Spleen (tissue), 11 donors: ENCODE measurements around the gene DCTN4. TPM values are rescaled to one million over a fixed set of nuclear protein-coding genes. Genes with fewer than 3 reads are reported as not detected.
A peak's percentile ranks its signal among the peaks of the same experiment; 100 is the strongest.
"Not testable (repeated sequence)": the region's sequence is repeated elsewhere in the genome, so short reads cannot be mapped to it uniquely, and the experiment has no call there.

Experiments
- DNase-seq: peaks from one replicate; pipeline ENCODE4 v3.0.0-alpha.2; 2020
- H3K27ac ChIP-seq, 8 donors: fragments of 200-600 bp; sonication (generic) in 7 of 8; 1 replicate in 4 of 8; 2 replicates in 4 of 8; pipeline versions ENCODE4 v1.5.0 to v1.8.0; 2016 to 2021; ENCODE audit warnings: inconsistent platforms in 4 of 8, mild to moderate bottlenecking in 4 of 8, moderate library complexity in 1 of 8
- H3K27me3 ChIP-seq, 7 donors: fragments of 200-600 bp; sonication (generic) in 6 of 7; replicated peaks in 1 of 7; 1 replicate in 4 of 7; 2 replicates in 3 of 7; pipeline versions ENCODE4 v1.5.0 to v1.8.0; 2016 to 2021; ENCODE audit warnings: inconsistent platforms in 3 of 7, mild to moderate bottlenecking in 1 of 7
- H3K36me3 ChIP-seq, 6 donors: fragments of 200-600 bp; sonication (generic) in 5 of 6; 1 replicate in 4 of 6; 2 replicates in 2 of 6; pipeline versions ENCODE4 v1.5.0 to v1.8.0; 2016 to 2021; ENCODE audit warnings: inconsistent platforms in 2 of 6
- H3K4me1 ChIP-seq, 6 donors: fragments of 200-600 bp; sonication (generic) in 5 of 6; 1 replicate in 3 of 6; 2 replicates in 3 of 6; pipeline versions ENCODE4 v1.5.0 to v1.8.0; 2016 to 2021; ENCODE audit warnings: inconsistent platforms in 3 of 6
- H3K4me3 ChIP-seq, 8 donors: fragments of 200-600 bp; sonication (generic) in 7 of 8; 1 replicate in 4 of 8; 2 replicates in 4 of 8; pipeline versions ENCODE4 v1.5.0 to v1.8.0; 2016 to 2021; ENCODE audit warnings: inconsistent platforms in 4 of 8, mild to moderate bottlenecking in 4 of 8, moderate library complexity in 2 of 8
- H3K9me3 ChIP-seq, 8 donors: fragments of 200-600 bp; sonication (generic) in 7 of 8; 1 replicate in 4 of 8; 2 replicates in 4 of 8; pipeline versions ENCODE4 v1.5.0 to v1.8.0; 2016 to 2021; ENCODE audit warnings: inconsistent platforms in 4 of 8
- POLR2A ChIP-seq, 3 donors: fragments of 450-650 bp; IDR thresholded peaks; one replicate each; pipeline ENCODE4 v1.5.1; 2017; ENCODE audit warnings: antibody characterized with exemption in 3 of 3, mild to moderate bottlenecking in 1 of 3
- POLR2AphosphoS5 ChIP-seq, 3 donors: sonication (generic); formaldehyde crosslinking; IDR thresholded peaks; one replicate each; pipeline ENCODE4 v1.5.1; 2017; ENCODE audit warnings: antibody characterized with exemption in 3 of 3
- whole genome bisulfite sequencing, 5 donors: extraction: QIAGEN DNeasy Blood & Tissue Kit in 3 of 5; methylation state at CpG; one replicate each; pipeline versions ENCODE4 v1.1.5 to v1.1.7; 2013 to 2018; 5-methylcytosine and 5-hydroxymethylcytosine counted together
- intact Hi-C: fragments of 100-400 bp; cut with DNase I; formaldehyde crosslinking; loops from one replicate; pipeline ENCODE4 v1.15.0; 2023; ENCODE audit warnings: low total_unique reads
- polyA plus RNA-seq, 3 donors: library from polyadenylated mRNA; stranded (reverse); fragments of 200-250 nt; gene quantifications; one replicate each; pipeline ENCODE4 v1.2.1, GENCODE V29; 2013
- total RNA-seq, 7 donors: library from RNA; depleted of rRNA in 3 of 7; stranded (reverse); fragments of >200 nt in 3 of 7; fragmentation: NEBNext Ultra II Directional in 4 of 7; extraction: Animal tissue kit (Norgen Biotek cat#: 25700) in 4 of 7; gene quantifications; one replicate each; pipeline versions ENCODE4 v1.1.0 to v1.2.1, GENCODE V29; 2016 to 2021
- TF ChIP-seq, protein P1 (sequence below), 11 experiments: fragments of 200-600 bp in 7 of 11; fragments of 450-650 bp in 4 of 11; sonication (generic) in 4 of 11; IDR thresholded peaks in 8 of 11; conservative IDR thresholded peaks in 3 of 11; 1 replicate in 7 of 11; 2 replicates in 4 of 11; pipeline versions ENCODE4 v1.4.0 to v1.8.0; 2016 to 2021; ENCODE audit warnings: antibody characterized with exemption in 11 of 11, inconsistent platforms in 4 of 11, mild to moderate bottlenecking in 1 of 11
- donor health status: healthy with polysubstance abuse.
- donor health status: DM: no; HTN: no; CAD: no; lungs with moderate emphysema.
- donor health status: DM: no; HTN: no; CAD: no.
- donor health status: Bipolar disorder and iron deficiency.
- donor health status: healthy.
- donor health status: DM: no; HTN: no; CAD: no.
- donor health status: DM: yes; HTN: yes; CAD: no.

Gene DCTN4
- total and polyA plus RNA-seq, 10 donors, result 11.4 to 68.7 (median 52.0) TPM

DNA sequence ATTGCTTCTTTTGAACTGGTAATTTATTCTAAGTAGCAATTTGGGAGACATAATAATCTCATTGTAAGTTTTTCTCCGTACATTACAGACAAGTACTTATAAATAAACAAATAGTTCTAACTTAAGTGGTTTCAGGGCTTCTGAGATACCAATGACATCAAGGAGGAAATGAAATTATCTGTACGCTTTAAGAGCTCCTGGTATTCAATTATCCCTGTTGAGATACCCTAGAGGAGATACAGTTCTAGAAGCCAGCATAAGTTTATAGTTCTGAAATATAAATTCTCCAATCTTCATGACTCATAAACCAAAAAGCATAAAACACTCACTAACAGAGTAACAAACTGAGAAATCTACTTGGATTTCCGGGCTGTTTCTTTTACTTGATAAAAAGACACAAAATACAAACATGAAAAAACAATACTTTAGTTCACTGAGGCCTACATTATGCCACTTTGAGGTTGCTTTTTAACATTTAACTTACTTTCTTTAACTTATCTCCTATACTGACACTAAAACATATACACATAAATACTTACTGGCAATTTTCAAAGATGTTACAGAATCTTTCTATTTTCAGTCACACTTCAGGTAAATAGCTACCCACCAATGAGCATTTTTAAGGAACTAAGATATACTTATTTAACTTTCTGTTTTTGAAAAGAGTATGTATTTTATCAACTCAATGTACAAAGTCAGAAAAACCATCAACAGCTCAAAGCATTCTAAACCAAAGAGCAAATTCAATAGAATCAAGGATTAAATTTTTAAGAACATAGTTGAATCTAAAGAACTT lies 7.5 kb downstream of the DCTN4 start:
- no peak for DNase-seq
- TF ChIP-seq, protein P1, sequence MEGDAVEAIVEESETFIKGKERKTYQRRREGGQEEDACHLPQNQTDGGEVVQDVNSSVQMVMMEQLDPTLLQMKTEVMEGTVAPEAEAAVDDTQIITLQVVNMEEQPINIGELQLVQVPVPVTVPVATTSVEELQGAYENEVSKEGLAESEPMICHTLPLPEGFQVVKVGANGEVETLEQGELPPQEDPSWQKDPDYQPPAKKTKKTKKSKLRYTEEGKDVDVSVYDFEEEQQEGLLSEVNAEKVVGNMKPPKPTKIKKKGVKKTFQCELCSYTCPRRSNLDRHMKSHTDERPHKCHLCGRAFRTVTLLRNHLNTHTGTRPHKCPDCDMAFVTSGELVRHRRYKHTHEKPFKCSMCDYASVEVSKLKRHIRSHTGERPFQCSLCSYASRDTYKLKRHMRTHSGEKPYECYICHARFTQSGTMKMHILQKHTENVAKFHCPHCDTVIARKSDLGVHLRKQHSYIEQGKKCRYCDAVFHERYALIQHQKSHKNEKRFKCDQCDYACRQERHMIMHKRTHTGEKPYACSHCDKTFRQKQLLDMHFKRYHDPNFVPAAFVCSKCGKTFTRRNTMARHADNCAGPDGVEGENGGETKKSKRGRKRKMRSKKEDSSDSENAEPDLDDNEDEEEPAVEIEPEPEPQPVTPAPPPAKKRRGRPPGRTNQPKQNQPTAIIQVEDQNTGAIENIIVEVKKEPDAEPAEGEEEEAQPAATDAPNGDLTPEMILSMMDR (IDR thresholded peaks at IDR 0.05 in 8 of 11, conservative IDR thresholded peaks at IDR 0.05 in 3 of 11), result no peak
- TF ChIP-seq POLR2A (IDR thresholded peaks at IDR 0.05) (no peak), POLR2AphosphoS5 (IDR thresholded peaks at IDR 0.05) (no peak)
- Histone ChIP-seq H3K27ac (peak overlapping the region in 3 of 8 donors; percentile 20 to 33 (median 21)), H3K9me3 (no peaks in the 10 kb centered on the region), H3K27me3 (no peaks in the 10 kb centered on the region), H3K4me3 (no peak overlapping the region), H3K4me1 (peaks cover 7 to 71% (median 40%) of the 10 kb centered on the region in 6 donors), H3K36me3 (peaks cover 0 to 76% (median 48%) of the 10 kb centered on the region in 6 donors)
- WGBS, 5 donors, result 52 to 69% (median 62%) methylated on average over 3 of the region's 3 CpGs
- intact Hi-C loops, result no loop called here

DNA sequence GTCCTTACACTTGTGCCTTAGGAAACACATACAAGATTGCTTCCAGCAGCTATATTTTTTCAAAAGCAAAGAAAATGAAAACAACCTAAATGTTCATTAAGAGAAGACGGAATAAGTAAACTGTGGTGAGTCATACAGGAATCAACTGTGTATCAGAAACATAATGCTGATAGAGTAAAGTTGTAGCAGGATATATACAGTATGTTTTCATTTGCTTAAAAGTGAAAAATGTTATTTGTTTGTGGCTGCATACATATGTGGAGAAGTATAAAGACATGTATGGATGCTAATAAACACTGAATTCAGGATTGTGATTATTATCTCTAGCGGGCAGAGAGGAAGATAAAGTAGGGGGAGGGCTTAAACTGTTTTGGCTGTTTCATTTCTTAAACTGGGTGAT lies 8.3 kb downstream of the DCTN4 start:
- no peaks in the 10 kb centered on the region for H3K27me3 ChIP-seq
- peak overlapping the region in 1 of 8 donors; percentile 21 for H3K27ac ChIP-seq
- intact Hi-C loops, result no loop called here
- H3K9me3 ChIP-seq, result no peaks in the 10 kb centered on the region
- H3K4me3 ChIP-seq, result no peak overlapping the region
- DNase-seq, result no peak
- peaks cover 7 to 63% (median 36%) of the 10 kb centered on the region in 6 donors for H3K4me1 ChIP-seq
- TF ChIP-seq, protein P1 (IDR thresholded peaks at IDR 0.05 in 8 of 11, conservative IDR thresholded peaks at IDR 0.05 in 3 of 11), result no peak
- TF ChIP-seq POLR2A (IDR thresholded peaks at IDR 0.05), result no peak
- TF ChIP-seq POLR2AphosphoS5 (IDR thresholded peaks at IDR 0.05), result no peak
- H3K36me3 ChIP-seq, result peaks cover 0 to 68% (median 40%) of the 10 kb centered on the region in 6 donors
- 66 to 85% (median 75%) methylated on average over 2 of the region's 2 CpGs for WGBS, 5 donors

DNA sequence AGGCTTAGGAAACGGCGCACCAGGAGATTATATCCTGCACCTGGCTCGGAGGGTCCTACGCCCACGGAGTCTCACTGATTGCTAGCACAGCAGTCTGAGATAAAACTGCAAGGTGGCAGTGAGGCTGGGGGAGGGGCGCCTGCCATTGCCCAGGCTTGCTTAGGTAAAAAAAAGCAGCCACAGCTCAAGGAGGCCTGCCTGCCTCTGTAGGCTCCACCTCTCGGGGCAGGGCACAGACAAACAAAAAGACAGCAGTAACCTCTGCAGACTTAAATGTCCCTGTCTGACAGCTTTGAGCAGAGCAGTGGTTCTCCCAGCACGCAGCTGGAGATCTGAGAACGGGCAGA lies 15.7 kb downstream of the DCTN4 start:
- intact Hi-C loops, H3K27me3 ChIP-seq, H3K4me3 ChIP-seq, H3K9me3 ChIP-seq, DNase-seq: not testable (repeated sequence)
- WGBS, 5 donors, result 92 to 94% (median 92%) methylated on average over 7 to 9 of the region's 9 CpGs
- Histone ChIP-seq H3K36me3 (peaks cover 0 to 49% (median 7%) of the 10 kb centered on the region in 6 donors), H3K27ac (peak overlapping the region in 3 of 8 donors; percentile 16 to 55 (median 34)), H3K4me1 (peaks cover 0 to 37% (median 17%) of the 10 kb centered on the region in 6 donors)

DNA sequence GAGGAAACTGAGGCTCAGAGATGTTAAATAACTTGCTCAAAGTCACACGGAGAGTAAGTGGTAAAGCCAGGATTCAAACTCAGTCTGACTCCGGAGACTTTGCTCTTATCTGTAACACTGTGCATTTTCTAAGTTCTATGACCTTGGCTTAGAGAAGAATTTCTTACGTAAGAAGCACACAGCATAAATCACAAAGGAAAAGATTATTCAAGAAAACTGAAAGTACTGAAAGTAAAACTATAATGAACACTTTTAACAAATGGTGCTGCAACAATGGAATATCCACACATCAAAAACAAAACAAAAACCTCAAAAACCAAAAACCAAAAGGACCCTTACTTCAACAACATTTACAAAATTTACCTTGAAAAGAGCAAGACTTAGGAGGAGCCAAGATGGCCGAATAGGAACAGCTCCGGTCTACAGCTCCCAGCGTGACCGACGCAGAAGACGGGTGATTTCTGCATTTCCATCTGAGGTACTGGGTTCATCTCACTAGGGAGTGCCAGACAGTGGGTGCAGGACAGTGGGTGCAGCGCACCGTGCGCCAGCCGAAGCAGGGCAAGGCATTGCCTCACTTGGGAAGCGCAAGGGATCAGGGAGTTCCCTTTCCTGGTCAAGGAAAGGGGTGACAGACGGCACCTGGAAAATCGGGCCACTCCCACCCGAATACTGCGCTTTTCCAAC lies 16.2 kb downstream of the DCTN4 start:
- Histone ChIP-seq H3K4me1 (peaks cover 0 to 42% (median 22%) of the 10 kb centered on the region in 6 donors), H3K36me3 (peaks cover 0 to 49% (median 7%) of the 10 kb centered on the region in 6 donors), H3K27ac (peak overlapping the region in 3 of 8 donors; percentile 16 to 55 (median 34))
- DNase-seq, intact Hi-C loops, H3K9me3 ChIP-seq, H3K4me3 ChIP-seq, H3K27me3 ChIP-seq: not testable (repeated sequence)
- WGBS, 5 donors, result 88 to 90% (median 88%) methylated on average over 18 of the region's 18 CpGs

GRCh38 chr5:150740992-150741391 lies 17.8 kb downstream of the DCTN4 start:
- Histone ChIP-seq H3K4me1 (peaks cover 0 to 48% (median 28%) of the 10 kb centered on the region in 6 donors), H3K27ac (peak overlapping the region in 1 of 8 donors; percentile 3), H3K36me3 (peaks cover 0 to 63% (median 11%) of the 10 kb centered on the region in 6 donors), H3K4me3 (no peak overlapping the region), H3K9me3 (peaks cover 0 to 12% (median 8%) of the 10 kb centered on the region in 8 donors), H3K27me3 (no peaks in the 10 kb centered on the region)
- TF ChIP-seq, protein P1 (IDR thresholded peaks at IDR 0.05 in 8 of 11, conservative IDR thresholded peaks at IDR 0.05 in 3 of 11), result no peak
- TF ChIP-seq POLR2A (IDR thresholded peaks at IDR 0.05), result no peak
- intact Hi-C loops, result no loop called here
- no peak for DNase-seq
